ENCODE results near the gene SLCO4A1.

The SLCO4A1 gene

GRCh38 chr20:62614085-62614960 is 28.0 kb upstream of the SLCO4A1 start:
- Mint-ChIP-seq H3K4me3 (no peak overlapping the region), H3K36me3 (ENCODE audit: low read depth) (no peaks in the 10 kb centered on the region), H3K4me1 (peaks cover 12% of the 10 kb centered on the region), H3K9me3 (peaks cover 7% of the 10 kb centered on the region), H3K27me3 (ENCODE audit: low read depth, poor library complexity) (peaks cover 27% of the 10 kb centered on the region), H3K27ac (no peak overlapping the region)
- no peak for TF ChIP-seq CTCF (IDR thresholded peaks at IDR 0.05)
- no peak for DNase-seq

GRCh38 chr20:62614961-62615680 is 27.2 kb upstream of the SLCO4A1 start:
- no peaks in the 10 kb centered on the region for H3K36me3 Mint-ChIP-seq (ENCODE audit: low read depth)
- H3K4me1 Mint-ChIP-seq, result peaks cover 10% of the 10 kb centered on the region
- no peak for DNase-seq
- peaks cover 24% of the 10 kb centered on the region for H3K27me3 Mint-ChIP-seq (ENCODE audit: low read depth, poor library complexity)
- H3K9me3 Mint-ChIP-seq, result peaks cover 7% of the 10 kb centered on the region
- no peak for TF ChIP-seq CTCF (IDR thresholded peaks at IDR 0.05)
- H3K4me3 Mint-ChIP-seq, result no peak overlapping the region
- H3K27ac Mint-ChIP-seq, result no peak overlapping the region

GRCh38 chr20:62615750-62616251 is 26.5 kb upstream of the SLCO4A1 start:
- Mint-ChIP-seq H3K36me3 (ENCODE audit: low read depth) (no peaks in the 10 kb centered on the region), H3K4me3 (no peak overlapping the region), H3K9me3 (peaks cover 2% of the 10 kb centered on the region), H3K4me1 (peaks cover 10% of the 10 kb centered on the region), H3K27ac (no peak overlapping the region), H3K27me3 (ENCODE audit: low read depth, poor library complexity) (peaks cover 24% of the 10 kb centered on the region)
- TF ChIP-seq CTCF (IDR thresholded peaks at IDR 0.05), result no peak
- DNase-seq, result no peak

- Mint-ChIP-seq H3K27me3 (ENCODE audit: low read depth, poor library complexity) (peaks cover 28% of the 10 kb centered on the region), H3K36me3 (ENCODE audit: low read depth) (no peaks in the 10 kb centered on the region), H3K27ac (no peak overlapping the region), H3K4me1 (peaks cover 17% of the 10 kb centered on the region), H3K4me3 (no peak overlapping the region), H3K9me3 (no peaks in the 10 kb centered on the region)
- peak; percentile 85 for DNase-seq
- TF ChIP-seq CTCF (IDR thresholded peaks at IDR 0.05), result peak; percentile 96
These were observed 25.3 kb upstream of the SLCO4A1 start for GRCh38 chr20:62616728-62617621.

- DNase-seq, result no peak
These were observed 24.4 kb upstream of the SLCO4A1 start for GRCh38 chr20:62617711-62618483.

More at GRCh38 chr20:62617711-62618483, 24.4 kb upstream of the SLCO4A1 start:
- TF ChIP-seq CTCF (IDR thresholded peaks at IDR 0.05), result no peak
- Mint-ChIP-seq H3K9me3 (no peaks in the 10 kb centered on the region), H3K4me3 (no peak overlapping the region), H3K27me3 (ENCODE audit: low read depth, poor library complexity) (peaks cover 26% of the 10 kb centered on the region), H3K27ac (no peak overlapping the region), H3K36me3 (ENCODE audit: low read depth) (no peaks in the 10 kb centered on the region), H3K4me1 (peaks cover 26% of the 10 kb centered on the region)
